ENCODE measurements around the gene KCTD2. TPM values are rescaled to one million over a fixed set of nuclear protein-coding genes. Genes with fewer than 3 reads are reported as not detected.
A peak's percentile ranks its signal among the peaks of the same experiment; 100 is the strongest.

KCTD2 gene
- total and polyA plus RNA-seq, 9 donors = 25.0 to 66.8 (median 50.2) TPM

DNA sequence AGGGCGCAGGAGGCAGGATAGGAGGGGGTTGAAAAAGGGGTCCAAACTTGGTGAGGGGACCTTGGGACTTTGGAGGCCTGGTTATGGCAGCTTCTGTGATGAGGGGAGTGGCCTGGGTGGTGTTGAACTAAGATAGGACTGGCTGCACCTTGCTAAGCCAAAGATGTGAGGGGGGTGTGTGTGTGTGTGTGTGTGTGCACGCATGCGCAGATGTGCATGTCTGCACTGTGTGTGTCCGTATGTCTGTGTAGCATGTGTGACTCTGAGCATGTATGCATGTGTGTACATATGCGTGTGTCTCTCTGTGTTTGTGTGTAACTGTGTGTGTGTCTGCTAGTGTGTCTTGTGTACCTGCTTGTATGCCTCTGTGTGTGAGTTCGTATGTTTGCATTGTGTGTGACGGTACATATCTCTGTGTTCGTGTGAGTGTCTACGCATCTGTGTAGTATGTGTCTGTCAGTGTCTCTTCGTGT lies 44.9 kb downstream of the KCTD2 start:
- H3K27me3 ChIP-seq = no peaks in the 10 kb centered on the region
- no peaks in the 10 kb centered on the region for H3K9me3 ChIP-seq
- no peaks in the 10 kb centered on the region for H3K36me3 ChIP-seq
- H3K4me1 ChIP-seq (ENCODE audit: insufficient read depth) = peaks cover 24% of the 10 kb centered on the region
- no peak for DNase-seq
- 71 to 78% (median 78%) methylated on average over 10 of the region's 10 CpGs for WGBS, 3 donors
- no peak overlapping the region for H3K4me3 ChIP-seq
- TF ChIP-seq EP300 (IDR thresholded peaks at IDR 0.05) (no peak), POLR2A (IDR thresholded peaks at IDR 0.05) (no peak)
- TF ChIP-seq, protein P1, sequence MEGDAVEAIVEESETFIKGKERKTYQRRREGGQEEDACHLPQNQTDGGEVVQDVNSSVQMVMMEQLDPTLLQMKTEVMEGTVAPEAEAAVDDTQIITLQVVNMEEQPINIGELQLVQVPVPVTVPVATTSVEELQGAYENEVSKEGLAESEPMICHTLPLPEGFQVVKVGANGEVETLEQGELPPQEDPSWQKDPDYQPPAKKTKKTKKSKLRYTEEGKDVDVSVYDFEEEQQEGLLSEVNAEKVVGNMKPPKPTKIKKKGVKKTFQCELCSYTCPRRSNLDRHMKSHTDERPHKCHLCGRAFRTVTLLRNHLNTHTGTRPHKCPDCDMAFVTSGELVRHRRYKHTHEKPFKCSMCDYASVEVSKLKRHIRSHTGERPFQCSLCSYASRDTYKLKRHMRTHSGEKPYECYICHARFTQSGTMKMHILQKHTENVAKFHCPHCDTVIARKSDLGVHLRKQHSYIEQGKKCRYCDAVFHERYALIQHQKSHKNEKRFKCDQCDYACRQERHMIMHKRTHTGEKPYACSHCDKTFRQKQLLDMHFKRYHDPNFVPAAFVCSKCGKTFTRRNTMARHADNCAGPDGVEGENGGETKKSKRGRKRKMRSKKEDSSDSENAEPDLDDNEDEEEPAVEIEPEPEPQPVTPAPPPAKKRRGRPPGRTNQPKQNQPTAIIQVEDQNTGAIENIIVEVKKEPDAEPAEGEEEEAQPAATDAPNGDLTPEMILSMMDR (IDR thresholded peaks at IDR 0.05) = no peak
- peak overlapping the region in 1 of 2 donors; percentile 83 for H3K27ac ChIP-seq
- intact Hi-C loops (cut with DNase I) = no loop called here

DNA sequence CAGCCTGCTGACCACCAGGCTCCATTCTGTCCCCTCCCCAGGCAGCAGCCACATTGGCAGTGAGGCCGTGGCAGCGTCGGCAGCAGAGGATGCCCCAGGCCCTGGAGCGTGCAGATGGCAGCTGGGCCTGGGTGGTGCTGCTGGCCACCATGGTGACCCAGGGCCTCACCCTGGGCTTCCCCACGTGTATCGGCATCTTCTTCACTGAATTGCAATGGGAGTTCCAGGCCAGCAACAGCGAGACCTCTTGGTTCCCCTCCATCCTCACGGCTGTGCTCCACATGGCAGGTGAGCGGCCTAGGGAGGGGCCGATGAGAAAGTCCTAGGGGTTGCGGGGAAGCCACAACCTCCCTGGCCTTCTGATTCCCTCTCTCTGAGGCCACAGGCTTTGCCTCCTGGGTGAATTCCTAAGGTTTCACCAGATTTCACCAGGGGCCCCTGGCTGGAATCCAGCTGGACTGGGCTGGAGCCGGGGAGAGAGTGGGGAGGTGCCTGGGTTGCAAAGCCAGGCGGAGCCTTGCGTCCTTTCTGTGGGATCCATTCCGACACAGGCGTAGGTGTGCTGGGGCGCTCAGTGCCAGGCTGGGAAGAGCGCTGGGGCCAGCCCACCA lies 46.6 kb downstream of the KCTD2 start:
- no peak for TF ChIP-seq EP300 (IDR thresholded peaks at IDR 0.05)
- TF ChIP-seq POLR2A (IDR thresholded peaks at IDR 0.05) = no peak
- TF ChIP-seq, protein P1 (IDR thresholded peaks at IDR 0.05) = no peak
- peaks cover 21% of the 10 kb centered on the region for H3K4me1 ChIP-seq (ENCODE audit: insufficient read depth)
- H3K27me3 ChIP-seq = no peaks in the 10 kb centered on the region
- intact Hi-C loops (cut with DNase I) = no loop called here
- H3K27ac ChIP-seq = peak overlapping the region in 1 of 2 donors; percentile 54
- no peak overlapping the region for H3K4me3 ChIP-seq
- WGBS, 3 donors = 87 to 89% (median 88%) methylated on average over 18 of the region's 18 CpGs
- no peaks in the 10 kb centered on the region for H3K36me3 ChIP-seq
- peak in 1 of 5 donors; percentile 47 for DNase-seq
- no peaks in the 10 kb centered on the region for H3K9me3 ChIP-seq

DNA sequence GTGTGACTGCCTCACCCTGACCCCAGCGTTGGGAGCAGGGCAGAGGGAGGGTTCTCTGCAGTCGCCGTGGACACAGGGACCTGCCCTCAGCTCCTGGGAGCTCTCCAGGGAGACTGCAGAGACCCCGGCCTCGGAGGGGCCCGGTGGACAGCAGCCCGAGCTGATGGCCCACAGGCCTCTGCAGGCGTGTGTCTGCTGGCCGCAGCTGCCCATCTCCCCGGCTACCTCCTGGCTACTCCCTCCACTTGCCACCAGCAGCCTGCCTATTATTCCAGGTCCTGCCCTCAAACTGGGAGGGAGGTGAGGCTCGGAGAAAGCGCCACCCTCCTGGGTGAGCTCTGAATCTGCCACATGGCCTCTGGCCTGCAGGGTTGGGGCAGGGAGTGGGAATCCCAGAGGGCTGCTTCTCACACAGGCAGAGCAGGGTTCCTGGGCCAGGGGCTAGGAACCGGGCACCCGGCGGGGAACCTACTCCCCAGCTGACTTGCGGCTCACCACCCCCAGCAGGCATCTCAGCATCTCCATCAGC lies 47.9 kb downstream of the KCTD2 start:
- no peak for DNase-seq
- Histone ChIP-seq H3K4me3 (no peak overlapping the region), H3K36me3 (no peaks in the 10 kb centered on the region), H3K9me3 (no peaks in the 10 kb centered on the region), H3K27me3 (no peaks in the 10 kb centered on the region), H3K4me1 (ENCODE audit: insufficient read depth) (peaks cover 21% of the 10 kb centered on the region), H3K27ac (no peak overlapping the region)
- intact Hi-C loops (cut with DNase I) = no loop called here
- WGBS, 3 donors = 74 to 82% (median 75%) methylated on average over 13 to 16 of the region's 16 CpGs
- TF ChIP-seq, protein P1 (IDR thresholded peaks at IDR 0.05) = no peak
- no peak for TF ChIP-seq EP300 (IDR thresholded peaks at IDR 0.05)
- no peak for TF ChIP-seq POLR2A (IDR thresholded peaks at IDR 0.05)

DNA sequence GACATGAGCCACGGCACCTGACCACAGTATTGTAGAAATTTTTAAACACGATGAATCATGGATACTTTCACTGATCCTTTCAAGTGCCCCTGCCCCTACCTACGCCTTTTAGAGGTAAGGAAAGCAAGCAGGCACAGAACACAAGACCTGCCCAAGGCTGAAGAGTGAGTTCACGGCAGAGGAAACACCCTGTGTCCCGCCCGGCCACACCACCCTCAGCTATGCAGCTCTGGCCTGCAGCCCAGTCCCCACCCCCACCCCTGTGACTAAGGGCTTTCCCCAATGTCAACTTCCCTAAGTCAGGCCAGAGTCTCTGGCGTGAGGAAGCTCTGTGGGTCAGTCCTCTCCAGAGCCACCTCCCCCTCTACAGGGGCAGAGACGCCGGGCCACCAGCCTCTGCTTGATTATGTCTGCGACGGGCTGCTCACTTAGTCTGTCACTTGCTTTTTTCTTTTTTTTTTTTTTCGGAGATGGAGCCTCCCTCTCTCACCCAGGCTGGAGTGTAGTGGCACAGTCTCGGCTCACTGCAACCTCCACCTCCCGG lies 49.1 kb downstream of the KCTD2 start:
- intact Hi-C loops (cut with DNase I) = no loop called here
- TF ChIP-seq POLR2A (IDR thresholded peaks at IDR 0.05) = no peak
- TF ChIP-seq, protein P1 (IDR thresholded peaks at IDR 0.05) = no peak
- TF ChIP-seq EP300 (IDR thresholded peaks at IDR 0.05) = no peak
- Histone ChIP-seq H3K27me3 (no peaks in the 10 kb centered on the region), H3K4me3 (no peak overlapping the region), H3K4me1 (ENCODE audit: insufficient read depth) (peaks cover 16% of the 10 kb centered on the region), H3K9me3 (no peaks in the 10 kb centered on the region), H3K27ac (no peak overlapping the region), H3K36me3 (no peaks in the 10 kb centered on the region)
- DNase-seq = no peak
- WGBS, 3 donors = 73 to 76% (median 74%) methylated on average over 14 of the region's 14 CpGs
